Pons (tissue), 1 donor: Measurements from ENCODE around the gene CEP63.

Experiments used
- DNase-seq: peaks from one replicate; pipeline ENCODE4 v3.0.0-alpha.2; 2016; ENCODE audit warnings: low spot score

Gene CEP63

DNA sequence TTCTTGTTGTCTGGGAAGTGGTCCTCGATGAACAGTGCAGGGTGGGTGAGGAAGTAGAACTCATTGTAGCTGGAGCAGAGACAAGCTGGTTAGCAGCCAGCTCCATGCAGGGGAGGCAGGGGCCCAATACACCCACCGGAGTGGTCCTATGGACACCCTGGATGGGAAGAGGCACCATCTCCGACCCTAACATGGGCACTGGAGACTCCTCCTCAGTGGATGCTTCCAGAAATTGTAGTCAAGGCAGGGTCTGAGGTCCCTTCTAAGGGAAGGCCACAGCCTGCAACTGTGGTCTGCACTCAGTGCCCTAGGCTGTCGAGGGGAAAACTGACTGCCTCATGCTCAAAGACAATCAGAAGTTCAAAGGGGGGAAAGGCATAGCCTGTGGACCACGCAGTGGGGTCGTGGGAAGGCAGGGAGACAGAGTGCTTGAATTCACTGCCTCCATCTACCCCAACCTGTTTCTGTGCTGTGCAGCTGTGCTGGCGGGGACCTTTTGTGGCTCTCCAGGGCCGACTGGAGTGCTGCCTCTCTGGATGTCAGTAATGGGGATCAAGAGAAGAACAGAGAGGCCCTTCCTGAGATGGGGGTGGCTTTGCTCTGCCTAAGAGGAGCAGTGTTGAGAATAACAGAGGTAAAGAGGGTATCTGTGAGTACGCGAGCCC, 123.0 kb downstream of the CEP63 start:
- DNase-seq, result no peak

DNA sequence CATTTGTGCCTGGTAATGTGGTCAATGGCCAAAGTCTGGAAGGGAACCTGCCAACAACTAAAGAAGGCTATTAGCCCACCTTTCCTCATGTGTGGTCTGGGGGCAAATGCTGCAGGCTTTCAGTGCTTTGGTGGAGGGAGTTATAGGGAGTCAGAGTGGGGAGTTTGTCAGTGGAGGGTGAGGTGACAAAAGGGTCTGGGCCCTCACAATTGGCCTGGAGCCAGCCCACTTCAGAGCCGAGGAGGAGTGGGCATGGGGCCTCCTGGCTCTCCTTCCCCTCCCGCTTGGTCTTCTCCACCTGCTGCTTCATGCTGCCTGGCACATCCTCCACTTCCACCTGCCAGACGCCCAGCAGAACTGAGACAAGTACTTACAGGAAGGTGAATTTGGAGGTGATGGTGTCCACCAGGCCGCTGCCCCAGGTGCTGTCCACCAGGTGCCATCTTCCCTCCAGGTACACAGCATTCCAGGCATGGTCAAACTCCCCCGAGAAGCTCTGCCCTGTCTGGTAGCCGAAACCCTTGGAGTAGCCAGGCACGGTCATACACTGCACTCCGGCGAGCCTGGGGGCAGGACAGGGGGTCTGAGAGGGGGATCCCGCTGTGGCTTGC, 124.1 kb downstream of the CEP63 start:
- no peak for DNase-seq

- no peak for DNase-seq
Measured at GRCh38 chr3:134610432-134611385, 124.9 kb downstream of the CEP63 start.

DNA sequence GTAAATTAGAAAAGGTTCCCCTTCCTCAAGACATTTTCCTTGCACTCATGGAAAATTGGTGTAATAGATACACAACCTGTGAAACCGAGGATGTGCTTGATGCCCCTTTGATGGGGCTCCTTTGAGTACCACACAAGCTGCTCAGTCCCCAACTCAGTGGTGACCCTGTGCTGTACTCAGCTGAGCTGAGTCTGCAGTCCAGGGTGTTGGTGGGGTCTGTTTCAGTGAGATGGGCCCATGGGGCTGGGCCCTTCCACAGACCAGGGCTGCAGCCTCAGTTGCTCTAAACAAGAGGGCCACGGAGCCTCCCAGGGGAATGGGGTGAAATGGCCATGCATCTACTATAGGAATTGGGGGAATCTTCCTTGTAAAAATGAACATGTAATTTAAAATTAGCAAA, 125.7 kb downstream of the CEP63 start:
- no peak for DNase-seq

- no peak for DNase-seq
Measured at GRCh38 chr3:134613006-134613520, 127.2 kb downstream of the CEP63 start.

- DNase-seq, result no peak
Measured at GRCh38 chr3:134614955-134615354, 129.1 kb downstream of the CEP63 start.

DNA sequence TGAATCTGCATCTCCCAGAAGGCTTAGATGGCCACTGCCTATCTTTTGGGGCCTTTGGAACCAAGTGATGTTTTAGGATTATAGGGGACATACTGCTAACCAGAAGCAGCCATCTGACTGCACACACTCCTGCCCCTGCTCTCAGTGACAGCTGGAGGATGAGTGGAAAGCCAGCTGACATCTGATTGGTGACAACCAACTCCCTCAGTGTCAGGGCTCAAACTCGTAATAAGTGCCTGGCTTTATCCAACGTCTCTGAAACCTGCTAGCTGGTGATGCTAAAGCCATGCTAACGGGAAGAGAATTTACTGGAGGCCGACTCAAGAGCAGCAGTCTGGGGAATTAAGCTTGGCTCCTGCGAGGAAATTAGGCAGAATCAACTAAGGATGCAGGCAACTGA, 129.9 kb downstream of the CEP63 start:
- no peak for DNase-seq

- no peak for DNase-seq
Measured at GRCh38 chr3:134617608-134618477, 132.0 kb downstream of the CEP63 start.

DNA sequence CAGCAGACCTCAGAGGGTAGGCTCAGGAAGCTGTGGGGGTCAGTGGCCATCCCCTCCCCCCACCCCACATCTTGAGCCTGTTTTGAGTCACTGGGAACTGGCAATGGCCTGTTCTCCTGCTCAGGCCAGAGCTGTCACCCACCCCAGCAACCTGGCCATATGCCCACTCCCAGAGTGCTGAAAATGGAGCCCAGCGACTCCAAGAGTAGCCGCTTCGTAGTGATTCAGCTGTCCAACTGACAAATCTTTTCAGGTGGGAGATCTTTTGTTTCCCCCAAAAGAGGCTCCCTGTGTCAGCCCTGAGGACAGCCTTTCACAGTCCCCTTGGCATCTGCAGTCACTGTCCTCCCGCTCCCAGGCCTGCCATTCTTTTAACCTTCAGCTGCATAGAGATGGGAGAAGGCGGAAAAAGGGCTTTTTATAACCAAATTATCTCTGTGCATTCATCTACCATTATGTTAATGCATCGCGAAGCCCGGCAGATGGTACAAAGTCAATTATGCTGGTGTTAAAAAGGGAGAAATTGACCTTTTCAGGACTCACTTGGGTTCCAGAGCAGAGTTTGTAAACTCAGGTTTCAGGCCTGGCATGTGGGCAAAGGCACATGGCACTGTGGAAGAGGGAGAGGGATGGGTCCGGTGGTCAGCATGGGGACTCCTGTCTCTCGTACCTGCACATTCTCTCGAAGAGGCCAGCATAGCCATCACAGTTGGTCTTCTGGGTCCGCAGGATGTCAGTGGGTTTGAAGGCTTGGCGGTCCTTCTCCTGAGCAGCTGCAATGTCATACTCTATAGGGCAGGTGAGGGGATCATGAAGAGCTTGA, 132.8 kb downstream of the CEP63 start:
- no peak for DNase-seq

- no peak for DNase-seq
Measured at GRCh38 chr3:134619301-134619615, 133.4 kb downstream of the CEP63 start.

DNA sequence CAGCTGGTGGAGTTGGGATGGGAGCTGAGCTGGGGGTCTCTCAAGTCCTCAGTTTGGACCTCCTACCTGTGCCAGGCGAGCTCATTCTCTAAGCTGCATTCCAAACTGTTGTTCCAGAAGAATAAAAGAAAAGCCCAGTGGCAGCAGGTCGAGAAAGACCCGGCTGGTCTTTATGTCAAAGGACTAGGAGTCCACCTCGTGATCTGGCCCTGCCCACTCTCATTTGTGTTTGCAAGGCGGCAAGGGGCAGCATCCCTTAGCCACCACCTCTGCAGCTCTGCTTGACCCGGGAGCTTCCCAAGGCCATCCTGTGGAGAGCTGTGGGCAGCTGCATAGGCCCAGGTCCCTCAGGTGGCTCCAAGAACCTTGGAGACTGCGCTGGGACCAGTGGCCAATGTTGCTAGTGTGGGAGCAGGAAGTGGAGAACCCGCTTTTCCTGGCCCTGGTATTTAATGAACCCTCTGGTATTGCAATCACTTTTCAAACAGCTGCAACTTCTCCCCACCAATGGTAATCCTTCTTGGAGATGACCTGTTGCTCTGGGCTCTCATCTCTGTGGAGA, 134.1 kb downstream of the CEP63 start:
- DNase-seq, result no peak

GRCh38 chr3:134620476-134621115, 134.7 kb downstream of the CEP63 start:
- DNase-seq, result no peak

DNA sequence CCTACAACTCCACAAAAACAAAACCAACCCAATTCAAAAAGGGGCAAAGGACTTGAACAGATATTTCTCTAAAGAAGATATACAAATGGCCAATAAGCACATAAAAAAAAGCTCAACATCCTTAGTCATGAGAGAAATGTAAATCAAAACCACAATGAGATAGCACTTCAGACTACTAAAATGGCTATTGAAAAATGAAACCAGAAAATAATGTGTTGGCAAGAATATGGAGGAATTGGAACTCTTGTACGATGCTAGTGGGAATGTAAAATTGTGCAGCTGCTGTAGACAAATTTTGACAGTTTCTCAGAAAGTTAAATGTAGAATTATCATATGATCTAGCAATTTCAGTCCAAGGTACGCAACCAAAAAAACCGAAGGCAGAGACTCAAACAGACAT, 136.0 kb downstream of the CEP63 start:
- no peak for DNase-seq

DNA sequence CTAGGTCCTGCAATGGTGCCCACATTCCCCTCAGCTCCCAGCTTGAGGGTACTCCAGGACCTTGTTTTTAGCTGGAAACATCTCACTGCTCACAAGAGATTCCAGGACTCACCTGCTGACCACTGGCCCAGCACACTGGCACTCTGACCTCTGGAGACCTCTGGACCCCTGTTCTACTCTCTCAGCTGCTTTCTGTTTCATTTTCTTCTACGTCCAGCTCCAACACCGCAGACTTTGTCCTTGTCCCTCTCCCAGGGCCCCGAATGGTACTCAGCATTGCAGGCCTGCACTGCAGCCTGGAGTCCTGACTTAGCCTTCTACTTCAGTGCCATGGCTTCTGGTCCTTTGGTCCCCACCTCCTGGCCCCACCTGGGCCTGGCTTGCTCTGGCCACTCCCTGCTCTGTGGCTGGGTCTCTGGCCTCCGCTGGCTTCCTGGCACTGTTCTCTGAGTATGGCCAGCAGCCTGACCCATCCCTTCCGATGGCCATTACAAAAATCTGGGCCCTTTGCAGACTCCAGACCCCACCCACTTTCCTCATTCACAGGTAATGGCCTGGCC, 137.0 kb downstream of the CEP63 start:
- DNase-seq, result no peak

- DNase-seq, result no peak
Measured at GRCh38 chr3:134623615-134624245, 137.9 kb downstream of the CEP63 start.
